Measurements from ENCODE around the gene CHFR. TPM values are rescaled to one million over a fixed set of nuclear protein-coding genes. Genes with fewer than 3 reads are reported as not detected.

The CHFR gene
- total and polyA plus RNA-seq, 9 of the 15 experiments (the other 6 are each of a cell fraction or from before 2014, with no cell fraction given), result 0.61 to 33.9 (median 19.3) TPM

DNA sequence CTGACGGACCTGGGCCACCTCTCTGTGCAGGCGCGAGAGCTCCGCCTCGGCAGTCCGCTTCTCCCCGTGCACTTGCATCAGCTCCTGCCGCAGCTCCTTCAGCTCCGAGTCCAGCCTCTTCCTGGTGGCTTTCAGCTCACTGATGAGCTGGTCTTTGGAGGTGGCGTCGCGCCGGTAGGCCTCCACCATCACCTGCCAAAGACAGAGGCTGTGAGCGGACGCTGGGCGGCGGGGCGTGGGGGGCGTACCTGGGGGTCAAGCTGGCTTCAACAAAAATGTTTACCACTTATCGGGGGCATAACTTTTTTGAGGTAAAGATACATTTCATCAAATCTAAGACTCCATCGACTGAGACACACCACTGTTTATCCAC is 98.3 kb downstream of the CHFR start:
- Histone ChIP-seq H3K4me2 (ENCODE audit: insufficient read depth, low read length) (no peak overlapping the region), H3K27me3 (ENCODE audit: control insufficient read depth in 2 of 2, insufficient read depth in 2 of 2, low read length in 2 of 2) (no peaks in the 10 kb centered on the region), H3K9me1 (ENCODE audit: control insufficient read depth, insufficient read depth, low read length) (no peaks in the 10 kb centered on the region), H3K27ac (ENCODE audit: extremely low read depth, low read depth, low read length) (no peak overlapping the region), H3K36me3 (ENCODE audit: control insufficient read depth, insufficient read depth, low read length) (peaks cover 63% of the 10 kb centered on the region; the same call in 2 of the 3 replicates), H3K4me1 (replicated peaks in 1 of 2; ENCODE audit: control insufficient read depth in 2 of 2, insufficient read depth in 2 of 2, low read length in 2 of 2) (peaks cover 0 to 7% of the 10 kb centered on the region in 2 experiments; a peak in 1 of 5 replicates), H3K9ac (ENCODE audit: insufficient read depth in 1 of 2, low read depth in 2 of 2, low read length in 2 of 2) (no peak overlapping the region), H3K9me3 (replicated peaks; ENCODE audit: control insufficient read depth, insufficient read depth, low read depth, low read length) (no peaks in the 10 kb centered on the region), H3K4me3 (no peak overlapping the region), H2AFZ (ENCODE audit: low read depth, low read length) (no peak overlapping the region), H4K20me1 (replicated peaks; ENCODE audit: control insufficient read depth, insufficient read depth, low read length) (no peaks in the 10 kb centered on the region), H3K79me2 (ENCODE audit: control insufficient read depth, insufficient read depth, low read length) (no peaks in the 10 kb centered on the region; the same call in 2 of the 3 replicates)
- no peak for DNase-seq (ENCODE audit: extremely low read depth in 1 of 4, low spot score in 3 of 4)
- intact Hi-C loops (cut with micrococcal nuclease), result no loop called here
- POLR2A ChIA-PET, result interaction anchor here (0.6 to 1.0 kb wide), 2 partner anchors 9 to 33 kb away, joined by 3 to 4 read pairs; no protein-coding TSS in a partner anchor
- in situ Hi-C loops (cut with MboI), result no loop called here
- FAIRE-seq, result no peak
- no TSS peak for BruUV-seq (replicated peaks)
- CTCF ChIA-PET (ENCODE audit: low intra/inter-chr PET ratio), result no interaction called here
- TF ChIP-seq, protein P1, sequence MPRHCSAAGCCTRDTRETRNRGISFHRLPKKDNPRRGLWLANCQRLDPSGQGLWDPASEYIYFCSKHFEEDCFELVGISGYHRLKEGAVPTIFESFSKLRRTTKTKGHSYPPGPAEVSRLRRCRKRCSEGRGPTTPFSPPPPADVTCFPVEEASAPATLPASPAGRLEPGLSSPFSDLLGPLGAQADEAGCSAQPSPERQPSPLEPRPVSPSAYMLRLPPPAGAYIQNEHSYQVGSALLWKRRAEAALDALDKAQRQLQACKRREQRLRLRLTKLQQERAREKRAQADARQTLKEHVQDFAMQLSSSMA (CRISPR knock-in tag; IDR thresholded peaks at IDR 0.05), result no peak
- 97% methylated on average over 18 of the region's 21 CpGs for WGBS (ENCODE audit: insufficient coverage, low coverage, missing lambda C conversion rate)
- ATAC-seq, result no peak

DNA sequence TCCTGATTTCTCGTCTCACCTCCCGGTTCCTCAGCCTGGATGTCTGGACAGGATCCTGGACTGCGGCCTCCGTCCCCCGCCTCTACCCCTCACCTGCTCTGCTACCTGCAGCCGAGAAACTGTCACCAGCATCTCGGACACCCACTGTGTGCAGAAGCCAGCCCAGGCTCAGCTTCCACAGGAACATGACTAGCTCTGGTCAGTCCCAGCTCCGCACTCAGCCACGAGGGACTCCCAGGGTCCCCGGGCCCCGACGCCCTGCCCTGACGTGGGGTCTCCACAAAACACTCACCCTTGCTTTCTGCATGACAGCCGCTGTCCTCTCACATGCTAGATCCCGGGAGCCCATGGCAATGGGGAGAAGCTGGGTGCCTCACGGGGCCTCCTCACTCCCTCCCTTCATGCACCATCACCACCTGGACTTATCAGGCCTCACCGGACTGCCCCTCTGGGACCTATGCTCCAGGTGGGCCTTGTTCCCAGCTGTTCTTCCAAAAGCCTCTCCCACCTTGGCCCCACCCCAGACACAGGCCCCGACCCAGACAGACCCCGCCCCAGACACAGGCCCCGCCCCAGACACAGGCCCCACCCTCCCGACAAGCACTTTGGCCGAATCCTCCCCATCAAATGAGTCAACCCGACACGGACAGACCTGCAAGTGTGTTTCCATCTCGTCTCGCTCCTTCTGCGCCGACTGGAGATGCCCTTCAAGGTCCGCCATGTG is 98.9 kb downstream of the CHFR start:
- Histone ChIP-seq H3K9me3 (replicated peaks; ENCODE audit: control insufficient read depth, insufficient read depth, low read depth, low read length) (no peaks in the 10 kb centered on the region), H3K27ac (ENCODE audit: extremely low read depth, low read depth, low read length) (no peak overlapping the region), H3K4me3 (no peak overlapping the region), H3K9ac (ENCODE audit: insufficient read depth in 1 of 2, low read depth in 2 of 2, low read length in 2 of 2) (no peak overlapping the region), H3K4me2 (ENCODE audit: insufficient read depth, low read length) (no peak overlapping the region), H3K36me3 (ENCODE audit: control insufficient read depth, insufficient read depth, low read length) (peaks cover 63% of the 10 kb centered on the region; the same call in 2 of the 3 replicates), H3K9me1 (ENCODE audit: control insufficient read depth, insufficient read depth, low read length) (no peaks in the 10 kb centered on the region), H2AFZ (ENCODE audit: low read depth, low read length) (no peak overlapping the region), H4K20me1 (replicated peaks; ENCODE audit: control insufficient read depth, insufficient read depth, low read length) (no peaks in the 10 kb centered on the region), H3K4me1 (replicated peaks in 1 of 2; ENCODE audit: control insufficient read depth in 2 of 2, insufficient read depth in 2 of 2, low read length in 2 of 2) (peaks cover 0 to 7% of the 10 kb centered on the region in 2 experiments; a peak in 1 of 5 replicates), H3K79me2 (ENCODE audit: control insufficient read depth, insufficient read depth, low read length) (no peaks in the 10 kb centered on the region; the same call in 2 of the 3 replicates), H3K27me3 (ENCODE audit: control insufficient read depth in 2 of 2, insufficient read depth in 2 of 2, low read length in 2 of 2) (no peaks in the 10 kb centered on the region)
- intact Hi-C loops (cut with micrococcal nuclease), result no loop called here
- DNase-seq (ENCODE audit: extremely low read depth in 1 of 4, low spot score in 3 of 4) (peak; percentile 19 to 82 (median 80)), ATAC-seq (peak; percentile 99), FAIRE-seq (peak; percentile 48)
- ChIA-PET CTCF (ENCODE audit: low intra/inter-chr PET ratio) (no interaction called here), POLR2A (interaction anchor here (0.6 to 1.0 kb wide), 2 partner anchors 10 to 33 kb away, joined by 3 to 4 read pairs; no protein-coding TSS in a partner anchor)
- BruUV-seq (replicated peaks), result no TSS peak
- 96% methylated on average over 12 of the region's 29 CpGs for WGBS (ENCODE audit: insufficient coverage, low coverage, missing lambda C conversion rate)
- in situ Hi-C loops (cut with MboI), result no loop called here
- TF ChIP-seq ZFP1 (CRISPR knock-in tag; IDR thresholded peaks at IDR 0.05) (no peak), ZNF280A (IDR thresholded peaks at IDR 0.05; ENCODE audit: low read depth, partially characterized antibody) (no peak), YY1 (IDR thresholded peaks at IDR 0.05; ENCODE audit: borderline replicate concordance in 1 of 3, control insufficient read depth in 1 of 3, extremely low read depth in 1 of 3, insufficient read depth in 3 of 3, insufficient read length in 1 of 3, insufficient replicate concordance in 2 of 3, low read depth in 1 of 3, low read length in 2 of 3) (no peak), POLR2AphosphoS2 (IDR thresholded peaks at IDR 0.05; ENCODE audit: low read length) (no peak), TBP (optimal IDR thresholded peaks at IDR 0.05; ENCODE audit: low read depth, low read length) (no peak), ZSCAN32 (CRISPR knock-in tag; IDR thresholded peaks at IDR 0.05) (no peak), STAT5B (CRISPR knock-in tag; IDR thresholded peaks at IDR 0.05) (no peak), ZBED1 (IDR thresholded peaks at IDR 0.05) (no peak), ZNF431 (CRISPR knock-in tag; IDR thresholded peaks at IDR 0.05) (no peak), E2F1 (CRISPR knock-in tag; IDR thresholded peaks at IDR 0.05) (no peak)

Data from K562 (cell line).